NCI-H1105 treated with DMSO at 0.1 percent for 48 hours (cell line): ENCODE results near the gene HMGN5.

ENCODE experiments used
- DNase-seq: peaks from one replicate; lab custom pipeline; 2025; lab: John Stamatoyannopoulos, UW

Gene HMGN5, protein sequence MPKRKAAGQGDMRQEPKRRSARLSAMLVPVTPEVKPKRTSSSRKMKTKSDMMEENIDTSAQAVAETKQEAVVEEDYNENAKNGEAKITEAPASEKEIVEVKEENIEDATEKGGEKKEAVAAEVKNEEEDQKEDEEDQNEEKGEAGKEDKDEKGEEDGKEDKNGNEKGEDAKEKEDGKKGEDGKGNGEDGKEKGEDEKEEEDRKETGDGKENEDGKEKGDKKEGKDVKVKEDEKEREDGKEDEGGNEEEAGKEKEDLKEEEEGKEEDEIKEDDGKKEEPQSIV

DNA sequence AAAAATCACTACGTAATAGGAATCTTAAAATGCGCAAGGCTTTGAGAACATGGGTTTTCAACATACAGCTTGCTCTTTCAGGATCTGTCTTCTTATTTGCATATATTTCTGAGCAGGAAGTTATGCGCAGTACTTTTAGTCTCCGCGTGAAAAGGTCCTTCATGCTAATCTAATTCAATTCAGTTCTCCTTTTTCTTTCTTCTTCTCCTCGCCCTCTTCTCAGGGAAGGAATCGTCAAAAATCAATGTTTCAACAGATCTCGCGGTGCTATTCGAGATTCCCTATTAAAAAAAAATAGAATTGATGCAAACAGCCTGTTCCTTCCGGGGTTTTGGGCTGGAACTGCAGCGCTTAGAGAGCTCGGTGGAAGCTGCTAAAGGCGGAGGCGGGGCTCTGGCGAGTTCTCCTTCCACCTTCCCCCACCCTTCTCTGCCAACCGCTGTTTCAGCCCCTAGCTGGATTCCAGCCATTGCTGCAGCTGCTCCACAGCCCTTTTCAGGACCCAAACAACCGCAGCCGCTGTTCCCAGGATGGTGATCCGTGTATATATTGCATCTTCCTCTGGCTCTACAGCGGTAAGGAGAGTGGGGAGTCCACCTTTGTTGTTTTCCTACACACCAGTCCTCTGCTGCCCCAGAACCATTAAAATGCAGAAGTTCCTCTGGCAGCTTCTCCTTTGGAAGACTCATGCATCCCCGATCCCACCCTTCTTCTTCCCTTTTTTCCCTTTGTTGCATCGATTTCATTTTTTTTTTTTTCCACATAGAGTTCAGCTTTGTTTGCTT, at the start of gene HMGN5, which contains the start of gene SH3BGRL:
TSS of gene HMGN5 (minus strand) at position 243 of the 785 bp plus-strand sequence. CDS start 80,364 bp downstream, outside the sequence.
TSS of gene SH3BGRL (plus strand) at position 432 of the 785 bp plus-strand sequence. CDS start at position 531, 99 bp downstream.
- DNase-seq = peak; percentile 46

DNA sequence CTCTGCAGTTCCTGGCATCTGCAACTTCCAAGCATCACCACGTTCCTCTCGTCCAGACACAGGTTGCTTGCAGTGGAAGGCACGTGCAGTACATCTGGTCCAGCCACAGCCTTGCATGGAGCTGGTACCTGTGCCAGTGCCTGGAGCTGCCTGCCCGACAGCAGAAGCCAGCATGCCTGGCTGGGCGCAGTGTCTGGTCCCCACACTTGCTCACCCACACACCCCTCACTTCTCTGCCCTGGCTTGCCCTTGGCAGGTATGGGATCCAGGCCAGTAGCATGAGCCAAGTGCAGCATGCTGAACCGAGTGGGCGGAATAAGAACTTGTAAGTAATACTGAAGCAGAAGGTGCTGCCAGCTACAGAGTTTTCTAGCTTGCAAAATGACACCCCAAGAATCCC, 40.0 kb upstream of the HMGN5 start:
- no peak for DNase-seq

DNA sequence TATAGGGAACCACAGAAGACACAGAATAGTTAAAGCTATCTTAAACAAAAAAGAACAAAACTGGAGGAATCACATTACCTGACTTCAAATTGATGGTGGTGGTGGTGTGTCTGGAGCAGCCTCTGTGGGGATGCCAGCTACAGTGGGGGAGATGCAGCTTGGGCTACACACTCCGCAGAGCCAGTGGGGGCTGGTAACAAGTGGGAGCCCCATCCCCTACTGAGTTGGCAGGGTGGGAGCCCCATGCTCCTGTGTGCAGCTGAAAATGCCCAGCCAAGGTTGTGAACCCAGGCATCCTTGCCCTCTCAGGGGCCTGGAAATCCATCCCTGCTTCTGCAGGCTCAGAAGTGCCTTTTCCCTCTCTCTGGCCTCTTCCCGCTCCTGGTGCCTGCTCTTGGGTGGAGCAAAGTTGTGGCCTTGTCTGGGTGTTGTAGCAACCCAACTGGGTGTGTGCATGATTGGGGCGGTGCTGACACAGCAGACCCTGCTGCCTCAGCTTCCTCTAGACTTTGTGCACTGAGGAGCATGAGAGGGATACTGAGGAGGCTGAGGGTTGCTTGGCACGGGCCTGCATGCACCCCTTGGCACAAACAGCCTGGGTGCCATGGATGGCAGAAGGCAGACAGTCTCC, 39.1 kb upstream of the HMGN5 start:
- no peak for DNase-seq

DNA sequence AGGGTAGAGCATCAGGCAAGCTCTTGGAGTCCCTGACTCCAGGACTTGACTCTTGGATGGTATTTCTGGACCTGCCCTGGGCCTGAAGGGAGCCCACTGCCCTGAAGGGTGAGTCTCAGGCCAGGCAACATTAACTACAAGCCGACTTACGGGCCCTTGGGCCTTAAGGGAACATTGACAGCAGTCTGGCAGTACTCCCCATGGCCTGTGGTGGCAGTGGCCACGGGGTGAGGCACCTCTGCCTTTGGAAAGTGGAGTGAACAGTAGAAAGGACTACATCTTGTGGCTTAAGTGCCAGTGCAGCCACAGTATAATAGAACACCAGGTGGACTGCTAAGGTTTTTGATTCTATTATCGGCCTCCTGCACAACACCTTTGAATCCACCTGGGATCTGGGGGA, 36.5 kb upstream of the HMGN5 start:
- no peak for DNase-seq

DNA sequence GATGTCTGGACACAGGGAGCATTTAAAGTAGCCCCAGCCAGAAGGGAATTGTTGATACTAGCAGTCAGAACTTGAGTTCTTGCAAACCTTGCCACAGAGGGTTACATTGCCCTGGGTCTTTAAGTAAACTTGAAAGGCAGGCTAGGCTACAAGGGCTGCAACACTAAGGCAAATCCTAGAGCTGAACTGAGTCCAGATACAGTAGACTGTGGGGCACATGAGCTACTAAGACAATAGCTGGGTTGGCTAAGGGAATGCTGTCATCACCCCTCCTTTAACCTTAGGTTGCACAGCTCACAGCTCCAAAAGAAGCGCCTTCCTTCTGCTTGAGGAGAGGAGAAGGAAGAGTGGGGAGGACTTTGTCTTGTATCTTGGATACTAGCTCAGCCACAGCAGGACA, 35.8 kb upstream of the HMGN5 start:
- no peak for DNase-seq

DNA sequence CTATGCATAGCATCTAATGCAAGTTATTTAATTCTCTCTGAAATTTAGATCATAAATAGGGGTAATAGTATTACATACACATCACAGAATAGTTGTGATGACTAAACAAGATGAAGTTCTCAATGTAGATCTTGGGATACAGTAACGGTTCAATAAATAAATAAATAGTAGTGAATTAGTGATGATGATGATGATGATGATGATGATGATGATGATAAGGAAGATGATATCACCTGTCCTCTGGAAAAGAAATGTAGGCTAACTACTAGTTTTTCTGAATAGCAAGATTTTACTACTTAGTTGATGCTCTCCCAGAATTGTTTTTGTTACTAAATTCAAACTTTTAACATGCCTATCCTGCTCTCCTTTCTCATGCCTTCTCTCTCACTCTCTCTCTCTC, 30.5 kb upstream of the HMGN5 start:
- DNase-seq = no peak

DNA sequence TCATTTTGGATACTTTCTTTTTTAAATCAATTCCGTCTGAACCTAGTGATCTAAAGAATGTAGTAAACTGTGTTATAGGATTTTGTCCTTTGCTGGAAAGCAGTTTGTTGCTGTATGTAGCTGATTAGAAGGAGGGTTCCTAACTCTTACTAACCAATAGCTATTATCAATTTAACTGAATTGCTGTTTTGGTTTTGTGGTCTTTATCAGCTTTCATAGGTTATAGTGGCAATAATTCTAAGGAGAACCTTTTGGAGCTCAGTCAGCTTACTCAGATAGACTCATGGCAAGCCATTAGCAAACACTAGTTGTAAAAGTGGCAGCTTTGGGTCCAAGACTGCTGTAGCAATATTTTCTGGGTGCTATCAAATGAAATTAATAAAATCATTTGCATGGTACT, 29.8 kb upstream of the HMGN5 start:
- no peak for DNase-seq

DNA sequence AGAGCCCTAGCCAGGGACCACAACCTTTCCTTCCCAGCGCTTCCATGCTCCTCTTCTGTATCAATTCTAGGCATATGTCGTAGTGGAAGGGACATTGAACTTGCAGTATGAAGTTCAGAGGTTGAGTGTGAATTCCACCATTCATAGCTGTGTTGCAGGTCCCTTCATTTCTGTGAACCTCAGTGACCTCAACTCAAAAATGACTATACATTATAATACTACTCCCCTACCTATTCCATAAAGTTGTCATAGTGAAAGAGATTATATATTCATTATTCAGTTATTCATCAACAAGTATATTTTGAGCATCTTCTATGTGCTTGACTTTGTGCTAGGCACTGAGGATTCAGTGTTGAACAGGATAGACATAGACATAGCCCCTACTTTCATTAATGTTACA, 28.2 kb upstream of the HMGN5 start:
- no peak for DNase-seq

DNA sequence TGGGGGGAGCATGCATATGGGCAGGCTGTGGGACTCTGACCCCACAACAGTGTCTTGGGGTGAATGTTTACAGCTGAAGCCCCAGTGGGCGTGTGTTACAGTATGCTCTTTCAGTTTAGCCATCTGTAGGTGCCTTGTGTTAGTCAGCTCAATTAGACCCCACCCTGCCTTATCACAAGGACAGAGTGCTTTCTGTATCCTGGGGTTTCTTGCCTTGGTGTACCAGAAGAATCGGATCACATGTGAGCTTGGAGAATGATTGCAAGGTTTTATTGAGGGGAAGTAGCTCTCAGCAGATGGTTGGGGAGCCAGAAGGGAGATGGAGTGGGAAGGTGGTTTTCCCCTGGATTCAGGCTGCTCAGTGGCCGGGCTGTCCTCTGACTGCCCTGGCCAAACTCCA, 27.5 kb upstream of the HMGN5 start:
- no peak for DNase-seq

DNA sequence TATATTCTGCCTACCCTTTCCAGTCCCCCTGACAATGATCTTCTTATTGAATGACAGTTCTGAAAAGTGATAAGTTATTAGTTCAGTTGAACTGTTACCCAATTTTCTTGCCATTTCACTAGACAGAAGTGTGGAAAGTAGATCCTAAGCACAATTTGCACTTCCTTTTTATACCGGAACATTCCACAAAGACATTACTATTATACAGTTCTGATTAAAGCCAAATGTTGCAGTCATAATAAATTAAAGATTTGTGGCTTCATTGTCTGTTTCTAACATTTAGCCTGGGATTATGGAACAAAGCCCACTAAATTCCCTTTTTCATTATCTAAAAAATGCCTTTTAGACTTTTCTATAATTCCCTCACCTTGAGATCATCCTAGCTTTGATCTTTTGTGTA, 14.0 kb upstream of the HMGN5 start:
- no peak for DNase-seq

DNA sequence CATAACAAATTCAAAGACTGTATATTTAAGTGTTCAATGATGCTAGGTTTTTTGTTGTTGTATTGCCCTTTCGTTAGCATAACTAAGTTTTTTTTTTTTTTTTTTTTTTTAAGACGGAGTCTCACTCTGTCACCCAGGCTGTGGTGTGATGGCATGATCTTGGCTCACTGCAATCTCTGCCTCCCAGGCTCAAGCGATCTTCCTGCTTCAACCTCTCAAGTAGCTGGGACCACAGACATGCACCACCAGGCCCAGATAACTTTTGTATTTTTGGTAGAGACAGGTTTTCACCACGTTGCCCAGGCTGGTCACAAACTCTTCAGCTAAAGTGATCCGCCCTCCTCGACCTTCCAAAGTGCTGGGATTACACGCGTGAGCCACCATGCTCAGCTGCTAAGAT, 7.2 kb upstream of the HMGN5 start:
- no peak for DNase-seq

DNA sequence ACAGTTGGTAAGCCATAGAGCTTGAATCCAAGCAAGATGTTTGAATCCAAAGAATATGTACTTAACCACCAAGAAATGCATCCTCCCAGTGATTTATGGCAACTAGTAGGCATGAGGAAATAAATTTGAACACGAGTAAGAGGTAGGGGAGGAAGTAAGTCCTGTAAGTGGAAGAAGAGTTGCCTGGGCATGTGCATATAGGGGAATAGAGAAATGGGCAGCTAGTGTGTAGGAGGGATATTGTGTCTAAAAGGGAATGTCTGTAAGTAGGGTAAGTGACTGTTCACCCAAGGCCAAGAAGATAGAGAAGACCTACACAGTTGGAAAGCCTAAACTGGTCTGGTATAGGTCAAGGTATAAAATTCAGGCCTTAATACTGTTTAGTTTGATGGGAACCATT, 4.8 kb upstream of the HMGN5 start:
- DNase-seq = no peak

DNA sequence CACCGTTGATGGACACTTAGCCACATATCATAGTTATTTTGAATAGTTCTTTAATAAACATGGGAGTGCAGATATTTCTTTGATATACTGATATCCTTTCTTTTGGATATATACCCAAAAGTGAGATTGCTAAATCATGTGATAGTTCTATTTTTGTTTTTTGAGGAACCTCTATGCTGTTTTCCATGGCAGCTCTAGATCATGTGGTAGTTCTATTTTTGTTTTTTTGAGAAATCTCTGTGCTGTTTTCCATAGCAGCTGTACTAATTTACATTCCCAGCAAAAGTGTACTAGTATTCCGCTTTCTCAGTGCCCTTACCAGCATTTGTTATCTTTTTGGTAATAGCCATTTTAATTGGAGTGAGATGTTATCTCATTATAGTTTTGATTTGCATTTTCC, 3.8 kb upstream of the HMGN5 start:
- no peak for DNase-seq

DNA sequence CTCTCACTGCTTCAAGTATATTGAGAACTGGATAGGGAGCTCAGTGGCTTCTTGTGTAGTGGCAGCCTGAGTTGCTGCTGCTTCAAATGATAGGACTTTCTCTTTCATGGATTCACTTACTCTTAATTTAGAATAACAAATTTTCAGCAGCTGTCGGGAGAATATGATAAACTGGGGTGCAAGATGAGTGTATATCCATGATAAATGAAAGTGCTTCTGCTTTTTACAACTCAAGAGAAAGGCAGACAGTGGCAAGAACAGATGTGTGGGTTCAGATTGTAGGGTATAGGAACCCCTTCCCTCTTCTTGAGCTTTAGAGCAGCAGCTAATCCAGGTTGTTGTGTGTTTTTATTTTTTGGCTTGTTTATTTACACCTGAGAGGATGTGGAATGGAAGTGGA, 1.2 kb upstream of the HMGN5 start:
- DNase-seq = no peak

DNA sequence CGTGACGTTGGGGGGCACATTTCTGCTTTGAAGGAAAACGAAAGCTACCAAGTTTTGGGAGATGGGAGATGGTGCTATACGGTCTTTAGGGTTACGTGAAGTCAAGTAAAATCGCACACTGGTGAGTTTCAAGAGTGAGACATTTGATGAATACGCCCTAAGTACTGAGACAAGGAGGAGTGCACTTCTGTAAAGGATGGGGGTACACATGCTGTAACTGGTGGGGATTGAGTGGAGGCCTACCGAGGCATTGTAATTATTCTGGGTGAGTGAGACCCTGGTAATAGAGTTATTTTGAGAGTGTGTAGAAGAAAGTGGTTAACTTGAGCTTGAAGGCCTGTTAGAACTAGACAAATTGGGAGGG, 725 bp upstream of the HMGN5 start:
- DNase-seq = no peak

DNA sequence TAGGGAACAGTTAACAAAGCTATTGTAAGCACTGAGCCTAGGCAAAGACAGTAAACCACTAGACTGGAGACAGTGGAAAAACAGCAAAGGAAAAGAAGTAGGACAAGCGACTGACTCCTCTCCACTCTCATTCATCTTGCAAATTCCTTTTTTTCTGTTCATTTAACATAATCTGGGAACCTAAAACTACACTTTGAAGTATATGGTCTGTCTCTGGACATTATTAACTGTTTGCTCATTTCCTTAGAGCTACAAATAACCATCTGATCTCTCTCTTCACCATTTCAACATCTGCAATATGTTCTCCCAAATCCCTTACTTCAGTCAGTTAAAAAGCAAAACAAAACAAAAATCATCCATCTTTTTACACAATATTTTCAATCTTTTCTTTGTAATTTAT, 642 bp downstream of the HMGN5 start:
- no peak for DNase-seq

DNA sequence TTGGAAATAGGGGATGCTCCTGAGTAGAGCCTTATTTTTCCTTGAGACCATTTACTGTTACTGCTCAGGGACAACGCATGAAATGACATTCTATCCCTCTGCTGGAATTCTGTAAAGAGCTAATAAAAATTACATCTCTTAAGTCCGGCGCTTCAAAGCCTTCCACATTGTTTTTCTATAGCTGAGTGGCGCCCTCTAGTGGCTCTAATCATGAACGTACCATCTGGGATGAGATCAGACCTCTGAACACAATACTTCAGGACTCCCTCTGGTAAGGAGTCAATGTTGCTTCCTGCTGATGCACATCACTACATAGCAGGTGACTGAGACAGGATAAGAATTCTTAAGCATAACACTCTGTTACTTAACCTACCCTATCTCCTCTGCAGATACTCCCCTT, 6.0 kb downstream of the HMGN5 start:
- DNase-seq = peak; percentile 29

DNA sequence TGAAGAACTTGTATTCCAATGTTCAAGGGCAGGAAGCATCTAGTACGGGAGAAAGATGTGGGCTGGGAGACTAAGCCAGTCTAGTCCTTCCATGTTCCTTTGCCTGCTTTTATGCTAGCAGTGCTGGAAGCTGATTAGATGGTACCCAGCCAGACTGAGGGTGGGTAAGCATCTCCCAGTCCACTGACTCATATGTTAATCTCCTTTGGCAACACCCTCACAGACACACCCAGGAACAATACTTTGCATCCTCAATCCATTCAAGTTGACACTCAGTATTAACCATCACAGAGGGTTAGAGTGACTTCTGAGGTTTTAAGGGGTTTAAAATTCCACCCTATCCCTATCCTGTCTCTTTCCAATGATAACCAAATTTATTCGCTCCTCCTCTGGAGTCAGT, 6.5 kb downstream of the HMGN5 start:
- no peak for DNase-seq

DNA sequence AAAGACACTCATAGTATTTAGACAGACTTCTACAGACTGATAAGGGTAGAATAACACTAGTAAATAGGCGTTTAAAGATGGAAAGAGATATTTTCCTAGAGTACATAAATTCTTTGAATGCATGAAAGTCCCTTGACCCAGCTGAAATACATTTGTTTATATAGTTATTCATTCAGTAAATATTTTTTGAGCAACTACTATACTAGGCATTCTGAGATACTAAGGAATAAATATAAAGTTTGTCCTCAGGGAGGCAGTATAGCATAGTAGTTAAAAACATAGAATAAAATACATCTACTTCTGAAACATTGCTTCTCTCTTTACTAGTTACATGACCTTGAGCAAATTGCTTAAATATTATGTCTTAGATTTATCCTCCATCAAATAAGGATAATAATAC, 27.4 kb downstream of the HMGN5 start:
- DNase-seq = peak; percentile 0

DNA sequence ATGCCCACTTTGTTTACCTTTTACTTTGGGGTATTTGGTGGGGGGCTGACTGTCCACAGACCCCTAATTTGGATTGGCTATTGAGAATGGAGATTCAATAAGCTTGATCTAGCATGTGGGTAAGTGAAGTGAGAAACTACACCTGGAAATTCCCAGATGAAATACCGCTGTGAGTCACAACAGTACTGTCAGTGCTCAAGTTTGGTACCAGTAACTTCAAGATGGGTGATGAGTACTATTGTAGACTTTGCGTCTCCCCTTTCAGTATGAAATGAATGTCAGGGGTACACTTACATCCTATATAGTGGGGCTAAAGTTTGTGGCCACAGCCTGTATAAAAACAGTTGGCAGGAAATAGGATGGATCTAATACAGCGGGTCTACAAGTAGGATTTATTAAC, 33.3 kb downstream of the HMGN5 start:
- DNase-seq = no peak

DNA sequence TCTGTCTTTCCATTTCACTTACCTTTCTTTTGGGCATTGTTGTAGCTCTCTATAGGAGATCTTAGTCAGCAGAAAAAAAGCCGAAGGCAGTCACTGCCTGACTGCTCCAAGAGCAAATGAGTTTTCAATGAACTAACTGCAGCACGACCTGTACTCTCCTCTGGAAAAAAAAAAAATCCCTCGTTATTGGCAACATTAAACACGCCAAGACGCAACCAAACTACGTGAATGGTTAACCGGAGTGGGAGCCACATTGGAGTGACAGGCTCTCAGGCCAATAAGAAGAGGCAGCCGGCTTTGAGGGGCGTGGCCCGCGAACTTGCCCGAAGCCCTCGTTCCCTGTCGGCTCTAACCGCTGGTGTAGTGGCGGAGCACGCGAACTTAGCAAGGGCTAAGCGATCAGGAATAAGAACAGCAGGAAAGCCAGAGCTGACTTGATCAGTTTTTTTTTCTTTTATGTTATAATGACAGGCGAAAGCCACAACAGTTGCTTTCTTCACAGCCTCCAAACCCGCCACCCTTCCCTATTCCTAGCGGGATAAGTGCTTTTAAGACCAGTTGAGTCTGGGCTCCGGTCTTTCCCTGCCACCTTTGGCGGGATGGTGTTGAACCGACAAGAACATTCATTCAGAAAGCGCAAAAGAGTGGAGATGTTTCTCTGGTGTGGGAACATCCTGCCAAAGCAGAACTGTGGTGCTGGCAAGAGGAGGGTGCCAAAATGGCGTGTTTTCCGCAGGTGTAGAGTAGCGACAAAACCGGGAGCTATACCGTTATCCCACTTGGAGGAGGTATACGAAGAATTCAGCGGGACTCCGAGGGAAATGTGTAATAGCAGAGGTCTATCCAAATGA, 80.0 kb downstream of the HMGN5 start:
- peak; percentile 68 for DNase-seq

DNA sequence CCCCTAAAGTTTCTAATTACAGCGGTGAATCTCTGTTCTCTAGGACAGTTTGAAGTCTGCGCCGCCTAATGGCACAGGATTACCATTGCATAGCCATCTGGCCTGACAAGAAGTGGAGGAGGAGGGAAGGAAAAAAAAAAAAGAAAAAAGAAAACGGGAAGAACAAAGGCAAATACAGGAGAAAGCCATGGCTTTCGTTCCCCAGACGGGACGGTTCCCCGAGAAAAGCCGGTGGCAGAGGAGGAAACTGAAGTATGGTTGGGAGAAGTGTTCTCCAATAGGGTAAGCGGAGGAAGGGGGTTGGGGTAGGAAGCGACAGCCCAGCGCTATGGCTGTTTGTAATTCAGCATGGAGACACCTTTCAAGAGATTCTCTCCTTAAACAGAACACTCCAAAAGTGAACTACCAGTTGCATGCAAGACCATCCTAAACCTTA, 80.8 kb downstream of the HMGN5 start:
- peak; percentile 32 for DNase-seq
